Measurements from ENCODE around the gene ADAMTS13.

Gene ADAMTS13

GRCh38 chr9:133417541-133418461 is 4.4 kb upstream of the ADAMTS13 start, which contains the start of gene REXO4:
Gene REXO4 (minus strand): TSS chr9:133418010. CDS start chr9:133417844, 166 bp downstream.
- peak within 1 kb of the TSS; percentile 28 for H3K9ac ChIP-seq
- H3K4me1 ChIP-seq, result peaks cover 2% of the 10 kb centered on the region
- H3K4me3 ChIP-seq (ENCODE audit: low read depth, low read length), result peak within 1 kb of the TSS; percentile 81
- H3K27me3 ChIP-seq (ENCODE audit: control insufficient read depth, insufficient read depth, low read length), result no peaks in the 10 kb centered on the region
- no peaks in the 10 kb centered on the region for H3K9me3 ChIP-seq (ENCODE audit: control insufficient read depth, low read length)
- H3K36me3 ChIP-seq (ENCODE audit: control insufficient read depth, insufficient read depth, low read length), result no peaks in the 10 kb centered on the region
- H2AFZ ChIP-seq, result peak within 1 kb of the TSS; percentile 95
- peak within 1 kb of the TSS; percentile 72 for H3K27ac ChIP-seq
- H3K4me2 ChIP-seq (ENCODE audit: low read length), result peak within 1 kb of the TSS; percentile 68
- TF ChIP-seq, protein P1, sequence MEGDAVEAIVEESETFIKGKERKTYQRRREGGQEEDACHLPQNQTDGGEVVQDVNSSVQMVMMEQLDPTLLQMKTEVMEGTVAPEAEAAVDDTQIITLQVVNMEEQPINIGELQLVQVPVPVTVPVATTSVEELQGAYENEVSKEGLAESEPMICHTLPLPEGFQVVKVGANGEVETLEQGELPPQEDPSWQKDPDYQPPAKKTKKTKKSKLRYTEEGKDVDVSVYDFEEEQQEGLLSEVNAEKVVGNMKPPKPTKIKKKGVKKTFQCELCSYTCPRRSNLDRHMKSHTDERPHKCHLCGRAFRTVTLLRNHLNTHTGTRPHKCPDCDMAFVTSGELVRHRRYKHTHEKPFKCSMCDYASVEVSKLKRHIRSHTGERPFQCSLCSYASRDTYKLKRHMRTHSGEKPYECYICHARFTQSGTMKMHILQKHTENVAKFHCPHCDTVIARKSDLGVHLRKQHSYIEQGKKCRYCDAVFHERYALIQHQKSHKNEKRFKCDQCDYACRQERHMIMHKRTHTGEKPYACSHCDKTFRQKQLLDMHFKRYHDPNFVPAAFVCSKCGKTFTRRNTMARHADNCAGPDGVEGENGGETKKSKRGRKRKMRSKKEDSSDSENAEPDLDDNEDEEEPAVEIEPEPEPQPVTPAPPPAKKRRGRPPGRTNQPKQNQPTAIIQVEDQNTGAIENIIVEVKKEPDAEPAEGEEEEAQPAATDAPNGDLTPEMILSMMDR (IDR thresholded peaks at IDR 0.05), result no peak
- no peaks in the 10 kb centered on the region for H3K79me2 ChIP-seq

- H3K36me3 ChIP-seq (ENCODE audit: control insufficient read depth, insufficient read depth, low read length), result no peaks in the 10 kb centered on the region
- no peaks in the 10 kb centered on the region for H3K79me2 ChIP-seq
- TF ChIP-seq, protein P1 (IDR thresholded peaks at IDR 0.05), result no peak
- H3K4me3 ChIP-seq (ENCODE audit: low read depth, low read length), result no peak overlapping the region
- H3K27me3 ChIP-seq (ENCODE audit: control insufficient read depth, insufficient read depth, low read length), result no peaks in the 10 kb centered on the region
- H3K27ac ChIP-seq, result no peak overlapping the region
- H3K4me2 ChIP-seq (ENCODE audit: low read length), result no peak overlapping the region
- H2AFZ ChIP-seq, result no peak overlapping the region
- no peaks in the 10 kb centered on the region for H3K9me3 ChIP-seq (ENCODE audit: control insufficient read depth, low read length)
- peaks cover 2% of the 10 kb centered on the region for H3K4me1 ChIP-seq
- no peak overlapping the region for H3K9ac ChIP-seq
These were observed 3.2 kb upstream of the ADAMTS13 start for GRCh38 chr9:133419005-133419404.

DNA sequence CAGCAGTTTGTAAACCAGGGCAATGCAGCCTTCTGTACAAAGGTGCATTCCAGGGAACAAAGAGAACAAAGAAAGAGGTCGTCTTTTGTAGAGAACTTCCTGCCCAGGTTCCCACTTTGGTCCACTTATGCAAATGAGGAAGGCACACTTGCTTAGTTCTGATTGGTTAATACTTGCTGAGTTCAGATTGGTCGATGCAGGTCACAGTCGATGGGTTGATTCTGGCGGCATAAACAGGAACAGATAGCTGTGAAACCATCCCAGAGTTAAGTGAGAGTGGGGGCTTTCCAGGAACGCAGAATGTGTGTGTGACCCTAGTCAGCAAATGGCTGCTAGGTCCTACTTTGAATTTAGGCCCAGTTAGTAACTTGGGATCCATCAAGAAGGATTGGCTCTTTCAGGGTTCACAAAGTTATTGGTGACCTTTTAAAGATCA is 1.8 kb upstream of the ADAMTS13 start:
- H3K27me3 ChIP-seq (ENCODE audit: control insufficient read depth, insufficient read depth, low read length), result no peaks in the 10 kb centered on the region
- H3K4me2 ChIP-seq (ENCODE audit: low read length), result no peak overlapping the region
- no peaks in the 10 kb centered on the region for H3K9me3 ChIP-seq (ENCODE audit: control insufficient read depth, low read length)
- H3K79me2 ChIP-seq, result no peaks in the 10 kb centered on the region
- TF ChIP-seq, protein P1 (IDR thresholded peaks at IDR 0.05), result no peak
- H3K4me1 ChIP-seq, result peaks cover 2% of the 10 kb centered on the region
- no peak overlapping the region for H3K9ac ChIP-seq
- H2AFZ ChIP-seq, result no peak overlapping the region
- H3K36me3 ChIP-seq (ENCODE audit: control insufficient read depth, insufficient read depth, low read length), result no peaks in the 10 kb centered on the region
- no peak overlapping the region for H3K4me3 ChIP-seq (ENCODE audit: low read depth, low read length)
- no peak overlapping the region for H3K27ac ChIP-seq

- TF ChIP-seq, protein P1 (IDR thresholded peaks at IDR 0.05), result no peak
- Histone ChIP-seq H3K4me1 (no peaks in the 10 kb centered on the region), H3K79me2 (no peaks in the 10 kb centered on the region), H3K27ac (no peak overlapping the region), H3K9ac (no peak overlapping the region), H3K27me3 (ENCODE audit: control insufficient read depth, insufficient read depth, low read length) (no peaks in the 10 kb centered on the region), H2AFZ (no peak overlapping the region), H3K4me3 (ENCODE audit: low read depth, low read length) (no peak overlapping the region), H3K4me2 (ENCODE audit: low read length) (no peak overlapping the region), H3K9me3 (ENCODE audit: control insufficient read depth, low read length) (no peaks in the 10 kb centered on the region), H3K36me3 (ENCODE audit: control insufficient read depth, insufficient read depth, low read length) (no peaks in the 10 kb centered on the region)
These were observed 1.0 kb downstream of the ADAMTS13 start for GRCh38 chr9:133423216-133423615.

Measured in parathyroid adenoma (tissue), 2 donors.